GM23338 (cell line): Measurements from ENCODE around the gene BECN2.

Experiments
- CREB1 ChIP-seq: fragments of 250-450 bp; sonication (Bioruptor Pico); IDR thresholded peaks from 2 replicates; pipeline ENCODE4 v1.5.0; 2020; ENCODE audit warnings: low read depth, mild to moderate bottlenecking, moderate library complexity
- CTCF ChIP-seq, 2 experiments: fragments of 200-600 bp in 1 of 2; sonication (generic) in 1 of 2; conservative IDR thresholded peaks; 2 replicates each; pipeline versions ENCODE4 v1.5.1 to v1.6.1; 2016 to 2017; ENCODE audit warnings: antibody characterized with exemption in 2 of 2, low read depth in 2 of 2, mild to moderate bottlenecking in 2 of 2, moderate library complexity in 1 of 2
- ETS1 ChIP-seq: IDR thresholded peaks from 2 replicates; pipeline ENCODE4 v1.6.1; 2016; ENCODE audit warnings: antibody characterized with exemption
- EZH2 ChIP-seq: fragments of 200-600 bp; sonication (generic); IDR thresholded peaks from one replicate; pipeline ENCODE4 v1.8.0; 2017; ENCODE audit warnings: antibody characterized with exemption, mild to moderate bottlenecking, low read depth; ENCODE audit not compliant: unreplicated experiment
- EZH2phosphoT487 ChIP-seq: fragments of 200-600 bp; sonication (generic); IDR thresholded peaks from one replicate; pipeline ENCODE4 v1.8.1; 2018; ENCODE audit warnings: antibody characterized with exemption; ENCODE audit not compliant: unreplicated experiment
- JUNB ChIP-seq: IDR thresholded peaks from one replicate; pipeline ENCODE4 v1.6.1; 2016; ENCODE audit warnings: antibody characterized with exemption; ENCODE audit not compliant: unreplicated experiment
- NANOG ChIP-seq: IDR thresholded peaks from 2 replicates; pipeline ENCODE4 v1.6.1; 2016; ENCODE audit warnings: antibody characterized with exemption, borderline replicate concordance
- POLR2AphosphoS5 ChIP-seq: IDR thresholded peaks from 2 replicates; pipeline ENCODE4 v1.6.1; 2016; ENCODE audit warnings: antibody characterized with exemption, low read depth
- REST ChIP-seq: IDR thresholded peaks from one replicate; pipeline ENCODE4 v1.6.1; 2018; ENCODE audit warnings: antibody characterized with exemption; ENCODE audit not compliant: unreplicated experiment
- STAT1 ChIP-seq: IDR thresholded peaks from one replicate; pipeline ENCODE4 v1.6.1; 2016; ENCODE audit warnings: antibody characterized with exemption; ENCODE audit not compliant: unreplicated experiment
- ZNF114 ChIP-seq: fragments of 250-450 bp; sonication (Bioruptor Pico); IDR thresholded peaks from 2 replicates; pipeline ENCODE4 v1.5.0; 2020; ENCODE audit warnings: mild to moderate bottlenecking, moderate library complexity
- ZNF331 ChIP-seq: fragments of 250-450 bp; sonication (Bioruptor Pico); IDR thresholded peaks from 2 replicates; pipeline ENCODE4 v1.5.0; 2020; ENCODE audit warnings: low read depth, mild to moderate bottlenecking, moderate library complexity
- ZNF462 ChIP-seq: fragments of 250-450 bp; sonication (Bioruptor Pico); IDR thresholded peaks from 2 replicates; pipeline ENCODE4 v1.5.0; 2020; ENCODE audit warnings: mild to moderate bottlenecking, moderate library complexity

GRCh38 chr1:241950390-241950789 is 7.2 kb upstream of the BECN2 start:
- no peak for TF ChIP-seq EZH2phosphoT487
- no peak for TF ChIP-seq CTCF (conservative IDR thresholded peaks at IDR 0.05; ENCODE audit: low read depth in 2 of 2)
- TF ChIP-seq JUNB = no peak
- no peak for TF ChIP-seq STAT1
- no peak for TF ChIP-seq EZH2
- TF ChIP-seq POLR2AphosphoS5 = no peak
- TF ChIP-seq CREB1 = no peak
- TF ChIP-seq REST = no peak
- no peak for TF ChIP-seq ZNF331
- TF ChIP-seq NANOG = no peak
- TF ChIP-seq ETS1 = no peak
- TF ChIP-seq ZNF114 (CRISPR knock-in tag) = no peak
- TF ChIP-seq ZNF462 (CRISPR knock-in tag) = no peak
